ENCODE results near the gene MYOD1.

MYOD1 gene

DNA sequence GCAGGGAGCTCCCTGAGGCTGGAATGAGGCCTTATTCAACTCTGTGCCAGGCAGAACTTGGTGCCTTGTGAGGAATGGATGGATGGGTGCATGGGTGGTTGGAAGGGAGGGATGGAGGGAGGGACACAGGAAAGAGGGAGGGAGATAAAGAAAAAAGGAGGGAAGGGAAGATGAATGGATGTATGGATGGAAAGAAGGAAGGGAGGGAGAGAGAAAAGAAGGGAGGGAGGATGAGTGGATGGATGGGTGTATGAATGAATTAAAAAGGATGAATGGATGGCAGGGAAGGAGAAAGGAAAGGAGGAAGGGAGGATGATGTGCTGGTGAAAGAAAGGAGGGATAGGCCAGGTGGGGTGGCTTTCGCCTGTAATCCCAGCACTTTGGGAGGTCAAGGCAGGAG is 49.8 kb downstream of the MYOD1 start:
- Histone ChIP-seq H3K9me3 (ENCODE audit: insufficient read depth, low read depth, low read length) (no peaks in the 10 kb centered on the region), H3K9ac (ENCODE audit: low read depth, low read length) (no peak overlapping the region), H3K27me3 (ENCODE audit: insufficient read depth, low read length) (no peaks in the 10 kb centered on the region)

GRCh38 chr11:17770048-17770652 is 50.8 kb downstream of the MYOD1 start:
- Histone ChIP-seq H3K27ac (ENCODE audit: low read length) (no peak overlapping the region), H3K4me3 (ENCODE audit: low read length) (no peak overlapping the region), H3K9ac (ENCODE audit: low read depth, low read length) (no peak overlapping the region), H3K9me3 (ENCODE audit: insufficient read depth, low read depth, low read length) (no peaks in the 10 kb centered on the region), H3K4me1 (ENCODE audit: insufficient read depth, low read length) (no peaks in the 10 kb centered on the region), H3K36me3 (ENCODE audit: insufficient read depth, low read depth, low read length) (no peaks in the 10 kb centered on the region), H3K27me3 (ENCODE audit: insufficient read depth, low read length) (no peaks in the 10 kb centered on the region)

More for the DNA sequence above, 49.8 kb downstream of the MYOD1 start:
- Histone ChIP-seq H3K4me1 (ENCODE audit: insufficient read depth, low read length) (no peaks in the 10 kb centered on the region), H3K4me3 (ENCODE audit: low read length) (no peak overlapping the region), H3K36me3 (ENCODE audit: insufficient read depth, low read depth, low read length) (no peaks in the 10 kb centered on the region), H3K27ac (ENCODE audit: low read length) (no peak overlapping the region)

GRCh38 chr11:17770917-17771316 is 51.5 kb downstream of the MYOD1 start:
- no peak overlapping the region for H3K27ac ChIP-seq (ENCODE audit: low read length)
- H3K36me3 ChIP-seq (ENCODE audit: insufficient read depth, low read depth, low read length), result no peaks in the 10 kb centered on the region
- H3K27me3 ChIP-seq (ENCODE audit: insufficient read depth, low read length), result no peaks in the 10 kb centered on the region
- no peaks in the 10 kb centered on the region for H3K9me3 ChIP-seq (ENCODE audit: insufficient read depth, low read depth, low read length)
- H3K4me3 ChIP-seq (ENCODE audit: low read length), result no peak overlapping the region
- no peaks in the 10 kb centered on the region for H3K4me1 ChIP-seq (ENCODE audit: insufficient read depth, low read length)
- no peak overlapping the region for H3K9ac ChIP-seq (ENCODE audit: low read depth, low read length)

DNA sequence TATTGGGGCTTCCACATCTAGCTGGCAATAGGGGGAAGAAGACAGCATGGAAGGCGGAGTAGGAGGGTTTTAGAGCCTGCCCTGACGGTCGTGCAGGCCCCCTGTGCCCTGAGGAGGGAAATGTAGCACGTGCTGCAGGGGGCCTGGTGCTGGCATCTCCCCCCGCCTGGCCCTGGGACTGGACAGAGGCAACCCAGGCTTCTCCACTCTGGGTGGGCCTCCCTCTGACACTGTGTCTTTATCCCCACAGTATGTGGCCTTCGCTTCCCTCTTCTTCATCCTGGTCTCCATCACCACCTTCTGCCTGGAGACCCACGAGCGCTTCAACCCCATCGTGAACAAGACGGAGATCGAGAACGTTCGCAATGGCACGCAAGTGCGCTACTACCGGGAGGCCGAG is 52.0 kb downstream of the MYOD1 start:
- Histone ChIP-seq H3K9me3 (ENCODE audit: insufficient read depth, low read depth, low read length) (no peaks in the 10 kb centered on the region), H3K9ac (ENCODE audit: low read depth, low read length) (no peak overlapping the region), H3K4me1 (ENCODE audit: insufficient read depth, low read length) (no peaks in the 10 kb centered on the region)

More for the DNA sequence above, 52.0 kb downstream of the MYOD1 start:
- H3K27ac ChIP-seq (ENCODE audit: low read length), result no peak overlapping the region
- H3K36me3 ChIP-seq (ENCODE audit: insufficient read depth, low read depth, low read length), result no peaks in the 10 kb centered on the region
- H3K4me3 ChIP-seq (ENCODE audit: low read length), result no peak overlapping the region
- no peaks in the 10 kb centered on the region for H3K27me3 ChIP-seq (ENCODE audit: insufficient read depth, low read length)

All from iPS-20b (cell line).